ENCODE results near the gene SPATA13. TPM values are rescaled to one million over a fixed set of nuclear protein-coding genes. Genes with fewer than 3 reads are reported as not detected.
"Not testable (repeated sequence)": the region's sequence is repeated elsewhere in the genome, so short reads cannot be mapped to it uniquely, and the experiment has no call there.

Gene SPATA13
- total RNA-seq, 4 donors from 2014 or later, result 20.0 to 47.4 (median 27.6) TPM

DNA sequence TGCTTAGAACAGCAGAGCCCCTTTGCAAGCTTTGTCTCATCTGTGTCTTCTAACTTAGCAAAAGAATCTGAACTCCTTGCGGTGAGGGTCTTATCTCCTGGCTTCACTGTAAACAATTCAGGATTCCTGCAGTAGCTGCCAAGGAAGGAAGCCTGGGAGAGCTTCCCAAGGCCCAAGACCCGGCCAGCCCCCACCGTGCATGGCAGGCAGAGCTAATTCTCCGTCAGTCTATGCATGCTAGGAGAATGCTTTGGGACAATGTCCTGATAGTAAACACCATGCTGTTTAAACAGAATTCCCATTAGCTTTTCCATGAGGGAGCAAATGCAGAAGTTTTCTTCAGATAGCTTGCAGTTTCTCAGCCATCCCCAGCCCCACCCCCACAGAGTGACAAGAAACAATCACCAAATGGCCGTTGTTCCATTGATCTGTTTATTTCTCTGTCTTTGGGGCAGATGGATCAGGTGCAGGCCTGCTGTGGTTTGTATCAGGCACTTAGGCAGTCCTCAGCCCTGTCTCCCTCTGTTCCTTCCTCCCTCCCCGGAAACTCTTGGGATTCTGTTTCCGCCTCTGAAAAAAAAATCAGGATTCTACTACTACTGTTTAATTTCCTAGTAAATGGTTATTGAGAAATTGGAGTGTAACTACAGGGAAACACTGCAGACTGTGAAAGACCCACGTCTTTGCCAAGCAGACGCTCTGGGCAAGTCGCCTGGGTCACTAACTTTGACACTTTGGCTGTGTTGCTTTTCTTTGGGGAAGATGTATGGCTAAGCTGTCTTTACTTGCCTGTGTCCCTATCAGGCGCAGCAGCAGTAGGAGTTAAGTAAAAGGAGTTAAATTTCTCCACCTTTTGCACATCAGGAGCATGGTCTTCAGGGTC, 40.7 kb upstream of the SPATA13 start:
- Histone ChIP-seq H3K27ac (no peak overlapping the region), H3K27me3 (no peaks in the 10 kb centered on the region), H3K4me1 (no peaks in the 10 kb centered on the region), H3K36me3 (no peaks in the 10 kb centered on the region), H3K9me3 (no peaks in the 10 kb centered on the region), H3K4me3 (no peak overlapping the region)
- TF ChIP-seq, protein P1, sequence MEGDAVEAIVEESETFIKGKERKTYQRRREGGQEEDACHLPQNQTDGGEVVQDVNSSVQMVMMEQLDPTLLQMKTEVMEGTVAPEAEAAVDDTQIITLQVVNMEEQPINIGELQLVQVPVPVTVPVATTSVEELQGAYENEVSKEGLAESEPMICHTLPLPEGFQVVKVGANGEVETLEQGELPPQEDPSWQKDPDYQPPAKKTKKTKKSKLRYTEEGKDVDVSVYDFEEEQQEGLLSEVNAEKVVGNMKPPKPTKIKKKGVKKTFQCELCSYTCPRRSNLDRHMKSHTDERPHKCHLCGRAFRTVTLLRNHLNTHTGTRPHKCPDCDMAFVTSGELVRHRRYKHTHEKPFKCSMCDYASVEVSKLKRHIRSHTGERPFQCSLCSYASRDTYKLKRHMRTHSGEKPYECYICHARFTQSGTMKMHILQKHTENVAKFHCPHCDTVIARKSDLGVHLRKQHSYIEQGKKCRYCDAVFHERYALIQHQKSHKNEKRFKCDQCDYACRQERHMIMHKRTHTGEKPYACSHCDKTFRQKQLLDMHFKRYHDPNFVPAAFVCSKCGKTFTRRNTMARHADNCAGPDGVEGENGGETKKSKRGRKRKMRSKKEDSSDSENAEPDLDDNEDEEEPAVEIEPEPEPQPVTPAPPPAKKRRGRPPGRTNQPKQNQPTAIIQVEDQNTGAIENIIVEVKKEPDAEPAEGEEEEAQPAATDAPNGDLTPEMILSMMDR (IDR thresholded peaks at IDR 0.05), result no peak
- TF ChIP-seq POLR2A (IDR thresholded peaks at IDR 0.05), result no peak
- DNase-seq, result no peak
- intact Hi-C loops (cut with DNase I; ENCODE audit: low total_unique reads), result no loop called here

- DNase-seq; H3K9me3 ChIP-seq; intact Hi-C loops (cut with DNase I; ENCODE audit: low total_unique reads): not testable (repeated sequence)
Measured at GRCh38 chr13:24122045-24122444, 38.5 kb upstream of the SPATA13 start.

GRCh38 chr13:24122569-24122968, 38.0 kb upstream of the SPATA13 start:
- Histone ChIP-seq H3K4me1 (no peaks in the 10 kb centered on the region), H3K27me3 (no peaks in the 10 kb centered on the region), H3K9me3 (no peaks in the 10 kb centered on the region), H3K36me3 (no peaks in the 10 kb centered on the region), H3K27ac (no peak overlapping the region), H3K4me3 (no peak overlapping the region)
- TF ChIP-seq, protein P1 (IDR thresholded peaks at IDR 0.05), result no peak
- no peak for TF ChIP-seq POLR2A (IDR thresholded peaks at IDR 0.05)
- intact Hi-C loops (cut with DNase I; ENCODE audit: low total_unique reads), result no loop called here
- no peak for DNase-seq

More at GRCh38 chr13:24122045-24122444, 38.5 kb upstream of the SPATA13 start:
- not testable (repeated sequence) for H3K36me3 ChIP-seq, H3K27me3 ChIP-seq, H3K4me1 ChIP-seq, H3K4me3 ChIP-seq, H3K27ac ChIP-seq

GRCh38 chr13:24123761-24124160, 36.8 kb upstream of the SPATA13 start:
- DNase-seq, result no peak
- H3K4me1 ChIP-seq, result no peaks in the 10 kb centered on the region
- H3K36me3 ChIP-seq, result no peaks in the 10 kb centered on the region
- no peak overlapping the region for H3K27ac ChIP-seq
- H3K27me3 ChIP-seq, result no peaks in the 10 kb centered on the region
- intact Hi-C loops (cut with DNase I; ENCODE audit: low total_unique reads), result no loop called here
- H3K4me3 ChIP-seq, result no peak overlapping the region
- no peak for TF ChIP-seq POLR2A (IDR thresholded peaks at IDR 0.05)
- TF ChIP-seq, protein P1 (IDR thresholded peaks at IDR 0.05), result no peak
- no peaks in the 10 kb centered on the region for H3K9me3 ChIP-seq

- Histone ChIP-seq H3K9me3 (no peaks in the 10 kb centered on the region), H3K27ac (no peak overlapping the region), H3K4me3 (no peak overlapping the region), H3K27me3 (no peaks in the 10 kb centered on the region), H3K36me3 (no peaks in the 10 kb centered on the region), H3K4me1 (no peaks in the 10 kb centered on the region)
- TF ChIP-seq, protein P1 (IDR thresholded peaks at IDR 0.05), result no peak
- TF ChIP-seq POLR2A (IDR thresholded peaks at IDR 0.05), result no peak
- no peak for DNase-seq
- intact Hi-C loops (cut with DNase I; ENCODE audit: low total_unique reads), result no loop called here
Measured at GRCh38 chr13:24124789-24125476, 35.6 kb upstream of the SPATA13 start.

Measured in uterus (tissue), 4 donors.